Measurements from ENCODE around the gene TNFRSF4.
"Not testable (repeated sequence)": the region's sequence is repeated elsewhere in the genome, so short reads cannot be mapped to it uniquely, and the experiment has no call there.

TNFRSF4 gene

GRCh38 chr1:1199961-1200875 is 13.7 kb downstream of the TNFRSF4 start:
- DNase-seq = no peak

DNA sequence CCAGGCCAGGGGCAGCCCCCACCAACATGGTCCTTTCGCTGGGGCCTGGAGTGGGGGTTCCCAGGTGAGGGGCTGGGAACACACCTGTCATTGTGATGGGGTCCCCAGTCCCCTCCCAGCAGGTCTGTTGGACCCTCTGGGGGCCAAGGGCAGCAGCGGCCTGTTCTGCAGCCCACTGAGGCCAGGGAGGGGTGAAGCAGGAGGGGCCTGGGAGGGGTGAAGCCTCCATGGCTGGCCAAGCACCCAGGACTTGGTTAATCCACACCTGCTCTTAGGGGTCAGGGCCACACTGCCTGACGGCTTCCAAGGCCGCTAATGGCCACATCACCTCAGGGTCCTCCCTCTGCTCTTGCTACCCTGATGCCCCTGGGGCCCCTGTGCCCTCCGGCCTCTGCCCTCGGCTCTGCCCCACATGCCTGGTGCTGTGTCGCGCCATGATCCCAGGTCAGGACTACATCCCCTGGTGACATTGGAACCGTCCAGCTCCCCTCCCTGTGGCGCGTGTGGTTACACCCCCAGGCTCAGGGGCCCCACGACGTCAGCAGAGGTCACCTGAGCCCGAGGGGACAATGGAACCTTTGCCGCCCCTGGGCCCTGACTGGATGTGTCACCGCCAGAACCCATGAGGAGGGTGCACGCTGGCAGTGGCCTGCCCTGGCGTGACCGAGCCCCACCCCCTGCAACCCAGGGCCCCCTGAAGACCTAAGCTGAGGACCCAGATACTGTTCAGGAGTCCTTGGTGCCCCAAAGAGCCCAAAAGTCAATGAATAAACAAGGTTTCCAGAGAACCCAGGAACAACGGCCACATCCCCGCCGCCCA is 14.6 kb downstream of the TNFRSF4 start:
- no peak for DNase-seq

- no peak for DNase-seq
These were observed 15.4 kb downstream of the TNFRSF4 start for GRCh38 chr1:1198423-1199140.

DNA sequence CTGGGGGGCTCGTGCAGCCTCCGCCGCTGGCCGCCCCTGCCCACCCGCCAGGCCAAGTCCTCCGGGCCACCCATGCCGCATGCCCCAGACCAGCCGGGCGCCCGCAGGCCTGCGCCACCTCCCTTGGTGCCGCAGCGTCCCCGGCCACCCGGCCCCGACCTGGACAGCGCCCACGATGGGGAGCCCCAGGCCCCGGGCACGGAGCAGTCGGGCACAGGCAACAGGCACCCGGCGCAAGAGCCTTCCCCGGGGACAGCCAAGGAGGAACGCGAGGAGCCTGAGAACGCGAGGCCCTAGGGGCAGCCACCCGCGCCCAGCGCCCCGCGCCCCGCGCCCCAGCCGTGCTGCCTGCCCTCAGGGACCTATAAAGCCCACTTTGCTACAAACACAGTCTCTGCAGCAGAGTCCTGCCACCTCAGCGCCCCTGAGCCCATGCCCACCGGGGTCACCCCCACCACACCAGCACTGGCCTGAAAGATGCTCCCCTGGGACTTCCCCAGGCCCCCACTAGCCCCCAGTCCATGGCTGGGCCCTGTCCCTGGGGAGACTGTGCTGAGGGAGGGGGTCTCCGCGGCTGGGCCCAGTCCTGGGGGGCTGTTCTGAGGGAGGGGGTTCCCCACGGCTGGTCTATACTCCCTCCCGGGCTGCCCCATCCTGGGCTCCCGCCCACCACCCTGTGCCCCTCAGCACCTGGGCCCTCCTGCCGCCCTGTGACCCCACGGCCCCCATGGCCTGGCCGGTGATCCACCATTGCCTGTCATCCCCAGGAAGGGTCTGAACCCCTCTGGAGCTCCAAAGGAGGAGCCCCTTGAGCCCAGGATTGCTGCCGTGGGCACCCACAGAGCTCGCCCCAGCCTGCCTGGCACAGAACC is 16.2 kb downstream of the TNFRSF4 start:
- DNase-seq = no peak

DNA sequence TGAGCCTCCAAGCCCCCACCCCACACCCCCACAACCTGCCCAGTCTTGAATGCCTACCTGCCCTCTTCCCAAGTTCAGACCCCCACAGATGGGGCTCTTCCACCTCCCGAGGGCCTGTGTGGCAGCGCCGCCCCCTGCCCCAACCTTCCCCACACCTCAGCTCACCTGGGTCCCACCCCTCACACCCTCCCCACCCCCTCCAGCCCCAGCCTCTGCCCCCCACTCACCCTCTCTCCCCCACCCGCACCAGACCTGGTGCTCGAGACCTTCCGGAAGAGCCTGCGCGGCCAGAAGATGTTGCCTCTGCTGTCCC is 16.8 kb downstream of the TNFRSF4 start:
- no peak for DNase-seq

DNA sequence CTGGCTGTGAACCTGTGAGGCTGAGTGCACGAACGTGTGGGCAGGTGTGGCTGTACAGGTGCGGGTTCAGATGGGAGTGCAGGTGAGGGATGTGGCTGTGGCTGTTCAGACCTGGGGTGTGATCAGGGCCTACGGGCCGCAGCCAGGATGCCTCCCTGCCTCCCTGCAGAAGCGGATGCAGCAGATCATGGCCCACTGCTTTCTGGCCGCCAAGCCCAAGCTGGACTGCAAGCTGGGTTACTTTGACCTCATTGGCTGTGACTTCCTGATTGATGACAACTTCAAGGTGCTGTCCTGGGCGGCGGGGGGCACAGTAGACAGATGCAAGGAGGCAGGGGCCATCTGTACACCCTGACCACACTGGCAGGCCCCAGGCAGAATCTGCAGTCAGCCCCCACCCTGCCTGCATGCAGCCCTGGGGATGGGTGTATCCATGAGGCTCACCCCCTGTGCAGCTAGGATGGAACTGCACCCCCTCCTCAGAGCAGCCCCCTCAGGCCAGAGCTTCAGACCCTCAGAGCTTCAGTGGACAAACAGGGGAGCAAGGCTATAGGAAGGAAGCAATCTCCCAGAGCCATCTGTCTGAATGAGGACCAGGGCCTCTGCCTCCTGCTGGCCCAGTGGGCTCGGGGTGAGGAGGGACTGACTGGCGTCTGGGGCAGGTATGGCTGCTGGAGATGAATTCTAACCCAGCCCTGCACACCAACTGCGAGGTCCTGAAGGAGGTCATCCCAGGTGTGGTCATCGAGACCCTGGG is 17.3 kb downstream of the TNFRSF4 start:
- no peak for DNase-seq

- DNase-seq = not testable (repeated sequence)
These were observed 18.2 kb downstream of the TNFRSF4 start for GRCh38 chr1:1195726-1196125.

DNA sequence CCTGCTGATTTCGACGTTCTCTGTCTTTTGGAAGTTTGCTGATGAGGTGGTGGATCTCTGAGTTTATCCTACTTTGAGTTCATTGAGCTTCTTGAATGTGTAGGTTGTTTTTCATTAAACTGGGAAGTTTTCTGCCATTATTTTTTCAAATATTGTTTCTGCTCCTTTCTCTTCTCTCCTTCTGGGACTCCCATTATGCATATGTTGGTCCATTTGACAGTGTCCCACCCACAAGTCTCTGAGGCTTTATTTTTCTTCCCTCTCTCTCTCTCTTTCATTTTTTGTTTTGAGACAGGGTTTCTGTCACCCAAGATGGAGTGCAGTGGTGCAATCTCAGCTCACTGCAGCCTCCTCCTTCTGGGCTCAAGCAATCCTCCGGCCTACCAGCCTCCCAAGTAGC is 19.2 kb downstream of the TNFRSF4 start:
- no peak for DNase-seq

DNA sequence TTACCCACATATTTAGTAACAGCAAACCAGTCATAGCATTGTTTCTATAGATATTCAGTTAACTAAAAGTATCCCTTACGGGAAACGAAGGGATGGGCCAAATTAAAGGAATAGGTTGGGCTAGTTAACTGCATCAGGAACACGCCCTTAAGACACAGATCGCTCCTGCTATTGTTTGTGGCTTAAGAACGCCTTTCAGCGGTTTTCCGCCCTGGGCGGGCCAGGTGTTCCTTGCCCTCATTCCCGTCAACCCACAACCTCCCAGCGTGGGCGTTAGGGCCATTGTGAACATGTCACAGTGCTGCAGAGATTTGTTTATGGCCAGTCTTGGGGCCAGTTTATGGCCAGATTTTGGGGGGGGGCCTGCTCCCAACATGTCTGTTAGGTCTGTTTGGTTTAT is 22.2 kb downstream of the TNFRSF4 start:
- no peak for DNase-seq

DNA sequence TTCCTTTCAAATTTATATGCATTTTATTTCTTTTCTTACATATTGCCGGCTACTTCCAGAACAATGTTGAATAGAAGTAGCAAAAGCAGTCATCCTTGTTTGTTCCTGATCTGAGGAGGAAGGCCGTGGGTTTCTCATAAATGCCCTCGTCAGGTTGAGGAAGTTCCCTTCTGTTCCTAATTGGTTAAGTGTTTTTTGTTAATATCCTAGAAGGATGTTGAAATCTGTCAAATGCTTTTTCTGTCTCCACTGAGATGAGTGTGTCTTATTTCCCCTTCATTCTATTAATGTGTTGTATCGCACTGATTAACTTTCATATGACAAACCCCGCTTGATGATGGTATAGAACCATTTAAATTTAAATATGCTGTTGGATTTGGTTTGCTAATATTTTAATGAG is 24.8 kb downstream of the TNFRSF4 start:
- no peak for DNase-seq

GRCh38 chr1:1187938-1188337 is 26.0 kb downstream of the TNFRSF4 start:
- no peak for DNase-seq

DNA sequence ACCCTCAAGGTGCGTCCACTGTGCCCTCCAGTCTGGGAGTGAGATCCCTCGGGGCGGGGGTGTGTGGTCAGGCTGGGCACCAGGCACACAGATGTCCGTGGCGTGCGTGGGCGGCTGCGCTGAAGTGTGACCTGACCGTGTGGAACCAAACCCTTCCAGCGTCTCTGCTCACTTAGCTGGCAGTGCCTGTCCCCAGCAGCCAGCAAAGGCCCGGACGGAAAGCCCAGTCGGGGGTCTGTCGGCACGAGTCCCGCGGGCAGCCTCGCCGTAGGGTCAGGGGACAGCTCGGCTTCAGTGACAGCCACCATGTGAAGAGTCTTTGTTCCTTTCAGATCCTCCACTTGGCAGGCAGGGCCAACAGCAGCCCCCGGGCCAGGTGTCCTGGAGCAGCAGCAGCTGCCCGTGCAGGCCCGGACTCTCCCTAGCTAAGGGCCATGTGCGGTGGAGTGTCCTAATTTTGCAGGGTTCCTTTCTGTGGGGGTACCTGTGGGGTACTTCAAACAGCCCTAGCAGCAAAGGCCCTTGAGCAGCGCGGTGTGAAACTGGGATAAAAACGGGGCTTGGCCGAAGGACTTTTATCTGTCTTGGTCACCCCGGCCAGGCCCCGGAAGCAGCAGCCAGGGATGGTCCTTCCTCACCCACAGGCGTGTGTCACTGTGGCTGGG is 28.7 kb downstream of the TNFRSF4 start:
- no peak for DNase-seq

DNA sequence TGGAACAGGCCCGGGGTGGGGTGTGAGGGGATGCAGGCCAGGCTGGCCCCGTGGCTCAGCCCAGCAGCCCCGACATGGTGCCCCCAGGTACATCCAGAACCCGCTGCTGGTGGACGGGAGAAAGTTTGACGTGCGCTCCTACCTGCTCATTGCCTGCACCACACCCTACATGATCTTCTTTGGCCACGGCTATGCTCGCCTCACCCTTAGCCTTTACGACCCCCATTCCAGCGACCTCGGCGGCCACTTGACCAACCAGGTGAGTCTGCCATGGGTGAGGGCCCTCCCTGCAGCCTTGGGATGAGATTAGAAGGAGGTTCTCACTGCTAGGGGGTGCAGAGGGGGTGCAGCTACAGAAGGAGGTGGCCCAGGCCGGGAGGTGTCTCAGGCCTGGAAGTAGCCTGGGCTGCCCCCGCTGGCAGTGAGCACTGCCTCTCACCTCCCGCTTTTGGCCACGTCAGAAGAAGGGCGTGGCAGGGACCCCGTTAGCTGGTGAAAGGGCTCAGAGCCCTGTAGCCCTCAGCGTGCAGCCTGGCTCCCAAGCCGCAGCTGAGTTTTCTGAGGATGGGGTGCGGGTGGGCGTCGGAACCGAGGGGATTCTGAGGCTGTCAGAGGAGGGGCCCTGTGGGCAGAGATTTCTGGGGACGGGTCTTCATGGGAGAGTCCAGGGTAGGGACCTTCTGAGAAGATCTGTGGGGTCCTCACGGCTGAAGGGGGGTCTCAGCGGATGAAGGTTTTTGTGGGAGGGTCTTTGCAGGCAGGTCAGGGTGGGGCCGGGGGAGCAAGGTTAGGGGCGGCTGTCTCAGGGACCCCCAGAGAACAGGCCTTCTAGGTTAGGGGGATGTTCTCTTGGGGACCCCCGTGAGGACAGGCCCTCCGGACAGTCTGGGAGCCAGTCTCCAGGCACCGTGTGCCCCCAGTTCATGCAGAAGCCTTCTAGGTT is 29.8 kb downstream of the TNFRSF4 start:
- DNase-seq = no peak

GRCh38 chr1:1183221-1183747 is 30.7 kb downstream of the TNFRSF4 start:
- no peak for DNase-seq

- no peak for DNase-seq
These were observed 31.3 kb downstream of the TNFRSF4 start for GRCh38 chr1:1182491-1183220.

DNA sequence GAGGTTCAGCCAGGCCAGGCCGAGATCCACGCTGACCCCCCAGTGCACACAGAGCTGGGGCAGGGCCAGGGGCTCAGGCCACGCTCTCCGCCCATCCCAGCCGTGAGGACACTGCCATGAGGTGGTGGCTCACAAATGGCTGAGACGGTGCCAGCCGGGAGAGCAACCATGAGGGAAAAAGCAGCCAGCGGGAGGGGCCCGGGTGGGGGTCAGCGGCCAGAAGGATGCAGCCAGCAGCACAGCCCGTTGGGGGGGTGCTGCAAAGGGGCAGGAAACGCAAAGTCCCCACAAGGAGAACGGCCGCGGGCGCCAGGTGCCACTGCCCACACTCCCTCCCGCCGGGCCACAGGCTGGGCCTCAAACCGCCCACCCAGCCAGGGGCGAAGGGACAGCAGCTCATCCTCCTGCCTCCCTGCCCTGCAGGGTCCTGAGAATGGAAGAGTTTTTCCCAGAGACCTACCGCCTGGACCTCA is 32.0 kb downstream of the TNFRSF4 start:
- no peak for DNase-seq

- no peak for DNase-seq
These were observed 32.6 kb downstream of the TNFRSF4 start for GRCh38 chr1:1181129-1181937.

Data from activated CD4-positive, alpha-beta T cell treated with anti-CD3 and anti-CD28 coated beads, Interleukin-10, Interleukin-2, amounts not matched to agents 100 ng/mL and 50 ng/mL, durations not matched to agents 16 hours and 8 hours (primary cell).